Raji (cell line): Measurements from ENCODE around the gene COL4A1.

Experiments used
- POLR2A ChIP-seq: IDR thresholded peaks from 2 replicates; pipeline ENCODE4 v1.6.1; 2011; ENCODE audit warnings: low read depth, low read length, control low read depth; ENCODE audit not compliant: insufficient read depth

Gene COL4A1

GRCh38 chr13:110297766-110298504 lies 9.0 kb downstream of the COL4A1 start:
- TF ChIP-seq POLR2A, result no peak

- no peak for TF ChIP-seq POLR2A
Observed at GRCh38 chr13:110297011-110297410, 9.9 kb downstream of the COL4A1 start.

- TF ChIP-seq POLR2A, result no peak
Observed at GRCh38 chr13:110294622-110295021, 12.3 kb downstream of the COL4A1 start.

GRCh38 chr13:110294146-110294545 lies 12.8 kb downstream of the COL4A1 start:
- TF ChIP-seq POLR2A, result no peak

- no peak for TF ChIP-seq POLR2A
Observed at GRCh38 chr13:110293649-110294048, 13.3 kb downstream of the COL4A1 start.

- TF ChIP-seq POLR2A, result no peak
Observed at GRCh38 chr13:110293037-110293436, 13.9 kb downstream of the COL4A1 start.

GRCh38 chr13:110291286-110291685 lies 15.7 kb downstream of the COL4A1 start:
- no peak for TF ChIP-seq POLR2A

GRCh38 chr13:110290826-110291225 lies 16.1 kb downstream of the COL4A1 start:
- no peak for TF ChIP-seq POLR2A

GRCh38 chr13:110290153-110290552 lies 16.8 kb downstream of the COL4A1 start:
- no peak for TF ChIP-seq POLR2A

- TF ChIP-seq POLR2A, result no peak
Observed at GRCh38 chr13:110289661-110290060, 17.3 kb downstream of the COL4A1 start.

- TF ChIP-seq POLR2A, result no peak
Observed at GRCh38 chr13:110289174-110289573, 17.8 kb downstream of the COL4A1 start.

- no peak for TF ChIP-seq POLR2A
Observed at GRCh38 chr13:110286833-110287819, 19.8 kb downstream of the COL4A1 start.

- TF ChIP-seq POLR2A, result no peak
Observed at GRCh38 chr13:110285991-110286832, 20.7 kb downstream of the COL4A1 start.

GRCh38 chr13:110284779-110285484 lies 22.0 kb downstream of the COL4A1 start:
- TF ChIP-seq POLR2A, result no peak
